GM21447 (cell line): ENCODE results near the gene HMCN2.
"Not testable (repeated sequence)": the region's sequence is repeated elsewhere in the genome, so short reads cannot be mapped to it uniquely, and the experiment has no call there.

Experiments used
- ATAC-seq: cut with Tn5 transposase; IDR thresholded peaks from one replicate; pipeline ENCODE4 v1.9.1; 2021; ENCODE audit not compliant: unreplicated experiment

The HMCN2 gene

GRCh38 chr9:130426883-130427282, 161.3 kb downstream of the HMCN2 start:
- no peak for ATAC-seq

- no peak for ATAC-seq
Measured at GRCh38 chr9:130427326-130427725, 161.8 kb downstream of the HMCN2 start.

- ATAC-seq: no peak
Measured at GRCh38 chr9:130428086-130428665, 162.6 kb downstream of the HMCN2 start.

- no peak for ATAC-seq
Measured at GRCh38 chr9:130429381-130429780, 163.8 kb downstream of the HMCN2 start.

GRCh38 chr9:130429831-130430230, 164.3 kb downstream of the HMCN2 start:
- no peak for ATAC-seq

DNA sequence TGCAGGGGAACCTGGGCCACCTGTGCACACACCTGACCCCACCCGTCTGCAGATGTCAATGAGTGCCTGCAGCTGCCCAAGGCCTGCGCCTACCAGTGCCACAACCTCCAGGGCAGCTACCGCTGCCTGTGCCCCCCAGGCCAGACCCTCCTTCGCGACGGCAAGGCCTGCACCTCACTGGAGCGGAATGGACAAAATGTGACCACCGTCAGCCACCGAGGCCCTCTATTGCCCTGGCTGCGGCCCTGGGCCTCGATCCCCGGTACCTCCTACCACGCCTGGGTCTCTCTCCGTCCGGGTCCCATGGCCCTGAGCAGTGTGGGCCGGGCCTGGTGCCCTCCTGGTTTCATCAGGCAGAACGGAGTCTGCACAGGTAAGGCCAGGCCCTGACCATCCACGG, 164.7 kb downstream of the HMCN2 start:
- no peak for ATAC-seq

DNA sequence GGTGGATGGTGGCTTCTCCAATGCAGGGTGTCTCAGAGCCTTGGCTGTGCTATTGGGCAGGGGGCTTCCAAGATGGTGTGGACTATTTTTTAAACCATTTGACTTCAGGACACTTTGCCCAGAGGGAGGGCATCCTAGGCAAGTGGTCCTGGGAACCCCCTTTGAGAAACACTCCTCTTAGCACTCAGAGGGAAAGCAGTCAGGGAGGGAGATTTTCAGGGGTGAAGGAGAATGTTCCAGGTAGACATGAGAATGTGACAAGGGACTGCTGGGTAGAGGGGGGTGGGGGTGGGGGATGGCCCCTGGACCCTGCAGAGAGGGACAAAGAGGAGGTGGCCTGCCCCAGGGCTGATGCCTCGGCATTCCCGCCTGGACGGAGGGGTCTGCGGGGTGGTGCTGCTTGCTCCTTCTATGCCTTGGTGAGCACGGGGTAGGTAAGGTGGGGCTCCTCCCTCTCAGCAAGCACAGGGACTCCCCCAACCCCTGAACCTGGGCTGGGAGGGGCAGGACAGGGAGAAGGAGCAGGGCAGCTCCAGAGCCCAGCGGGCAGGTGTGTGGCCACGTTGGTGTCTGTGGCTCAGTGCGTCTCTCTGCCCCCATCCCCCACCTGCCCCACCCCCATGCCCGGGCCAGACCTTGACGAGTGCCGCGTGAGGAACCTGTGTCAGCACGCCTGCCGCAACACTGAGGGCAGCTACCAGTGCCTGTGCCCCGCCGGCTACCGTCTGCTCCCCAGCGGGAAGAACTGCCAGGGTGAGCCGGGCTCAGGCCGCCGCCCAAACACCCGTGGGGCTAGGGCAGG, 165.4 kb downstream of the HMCN2 start:
- ATAC-seq: no peak

DNA sequence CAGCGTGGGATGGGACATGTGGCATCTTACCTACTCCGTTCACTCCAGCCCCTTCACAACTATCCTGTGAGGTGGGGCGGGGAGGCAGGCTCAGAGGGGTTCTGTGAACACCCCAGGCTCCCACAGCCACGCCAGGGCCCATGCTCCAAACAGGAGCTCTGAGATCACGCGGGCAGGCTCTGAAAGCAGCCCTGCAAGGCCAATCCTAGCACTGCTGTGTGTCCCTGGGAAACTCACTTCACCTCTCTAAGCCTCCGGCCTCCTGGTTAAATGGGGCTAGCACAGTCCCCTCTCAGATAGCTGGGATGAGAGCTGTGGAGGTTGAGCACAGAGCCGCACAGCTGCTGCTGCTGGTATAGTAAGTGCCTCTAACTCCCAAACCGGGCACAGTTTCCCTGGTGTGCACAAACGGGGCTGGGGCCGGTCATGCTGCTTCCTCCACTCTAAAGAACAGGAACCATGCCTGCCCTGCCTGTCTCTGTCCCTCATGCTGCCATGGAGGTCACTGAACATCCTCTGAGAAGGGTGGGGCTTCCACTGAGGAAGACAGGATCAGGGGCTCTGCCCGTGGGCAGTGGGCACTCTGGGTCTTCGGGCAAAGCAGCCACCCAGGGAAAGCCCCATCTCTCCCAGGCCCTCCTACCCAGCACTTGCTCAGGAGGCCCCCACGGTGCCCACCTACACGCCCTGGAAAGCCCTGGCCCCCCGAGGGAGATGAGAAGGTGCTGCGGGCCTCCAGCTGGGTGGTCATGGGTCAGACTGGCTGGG, 166.2 kb downstream of the HMCN2 start:
- no peak for ATAC-seq

DNA sequence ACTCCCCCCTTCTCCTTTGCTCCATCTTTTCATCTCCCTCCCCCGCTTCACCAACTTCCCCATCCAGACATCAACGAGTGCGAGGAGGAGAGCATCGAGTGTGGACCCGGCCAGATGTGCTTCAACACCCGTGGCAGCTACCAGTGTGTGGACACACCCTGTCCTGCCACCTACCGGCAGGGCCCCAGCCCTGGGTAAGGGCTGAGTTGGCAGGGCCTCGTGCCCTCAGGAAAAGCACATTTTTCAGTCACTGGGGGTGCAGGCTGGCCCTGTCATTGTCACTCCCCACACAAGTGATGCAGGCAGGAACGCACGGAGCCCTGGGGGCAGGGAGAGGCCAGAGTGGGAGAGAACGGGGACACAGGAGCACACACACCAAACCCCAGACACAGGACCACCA, 166.8 kb downstream of the HMCN2 start:
- no peak for ATAC-seq

GRCh38 chr9:130432796-130433167, 167.2 kb downstream of the HMCN2 start:
- no peak for ATAC-seq

- ATAC-seq: no peak
Measured at GRCh38 chr9:130433168-130433946, 167.8 kb downstream of the HMCN2 start.

DNA sequence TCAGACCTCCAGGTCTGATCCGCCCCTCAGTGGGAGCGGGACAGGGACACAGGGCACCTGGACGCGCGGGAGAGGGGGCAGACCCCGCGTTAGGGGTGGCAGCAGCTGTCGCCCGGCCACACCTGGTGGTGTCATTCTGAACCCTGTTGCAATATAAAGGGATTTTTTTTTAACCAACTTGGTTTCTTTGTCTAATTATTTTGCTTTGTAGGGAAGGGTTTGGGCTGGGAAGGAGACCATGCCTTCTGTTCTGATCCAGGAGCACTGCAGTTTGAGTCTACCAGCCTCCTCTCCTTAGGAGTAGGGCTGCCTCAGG, 168.3 kb downstream of the HMCN2 start:
- no peak for ATAC-seq

DNA sequence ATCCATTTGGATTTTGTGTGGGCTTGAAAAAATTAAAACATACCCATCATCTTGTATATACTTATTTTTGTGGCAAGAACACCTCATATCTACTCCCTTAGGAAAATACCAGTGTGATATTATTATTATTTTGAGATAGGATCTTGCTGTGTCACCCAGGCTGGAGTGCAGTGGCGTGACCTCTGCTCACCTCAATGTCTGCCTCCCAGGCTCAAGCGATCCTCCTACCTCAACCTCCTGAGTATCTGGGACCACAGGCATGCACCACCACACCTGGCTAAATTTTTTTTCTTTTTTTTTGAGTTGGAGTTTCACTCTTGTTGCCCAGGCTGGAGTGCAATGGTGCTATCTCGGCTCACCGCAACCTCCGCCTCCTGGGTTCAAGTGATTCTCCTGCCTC, 169.1 kb downstream of the HMCN2 start:
- not testable (repeated sequence) for ATAC-seq

- no peak for ATAC-seq
Measured at GRCh38 chr9:130437011-130437789, 171.6 kb downstream of the HMCN2 start.

- no peak for ATAC-seq
Measured at GRCh38 chr9:130438382-130438981, 172.9 kb downstream of the HMCN2 start.

DNA sequence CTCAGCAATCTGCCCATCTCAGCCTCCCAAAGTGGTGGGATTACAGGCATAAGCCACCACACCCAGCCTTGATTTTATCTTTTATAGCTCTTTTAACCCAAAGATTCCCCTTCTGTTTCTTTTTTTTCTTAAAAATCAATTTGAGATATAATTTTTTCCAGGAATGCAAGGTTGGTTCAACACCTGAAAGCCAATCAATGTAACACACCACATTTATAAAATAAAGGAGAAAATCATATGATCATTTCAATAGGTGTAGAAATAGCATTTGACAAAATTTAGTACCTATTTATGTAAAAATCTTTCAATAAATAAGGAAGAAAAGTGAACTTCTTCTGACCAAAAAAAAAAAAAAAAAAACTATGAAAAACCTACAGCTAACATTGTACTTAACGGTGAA, 175.5 kb downstream of the HMCN2 start:
- no peak for ATAC-seq

DNA sequence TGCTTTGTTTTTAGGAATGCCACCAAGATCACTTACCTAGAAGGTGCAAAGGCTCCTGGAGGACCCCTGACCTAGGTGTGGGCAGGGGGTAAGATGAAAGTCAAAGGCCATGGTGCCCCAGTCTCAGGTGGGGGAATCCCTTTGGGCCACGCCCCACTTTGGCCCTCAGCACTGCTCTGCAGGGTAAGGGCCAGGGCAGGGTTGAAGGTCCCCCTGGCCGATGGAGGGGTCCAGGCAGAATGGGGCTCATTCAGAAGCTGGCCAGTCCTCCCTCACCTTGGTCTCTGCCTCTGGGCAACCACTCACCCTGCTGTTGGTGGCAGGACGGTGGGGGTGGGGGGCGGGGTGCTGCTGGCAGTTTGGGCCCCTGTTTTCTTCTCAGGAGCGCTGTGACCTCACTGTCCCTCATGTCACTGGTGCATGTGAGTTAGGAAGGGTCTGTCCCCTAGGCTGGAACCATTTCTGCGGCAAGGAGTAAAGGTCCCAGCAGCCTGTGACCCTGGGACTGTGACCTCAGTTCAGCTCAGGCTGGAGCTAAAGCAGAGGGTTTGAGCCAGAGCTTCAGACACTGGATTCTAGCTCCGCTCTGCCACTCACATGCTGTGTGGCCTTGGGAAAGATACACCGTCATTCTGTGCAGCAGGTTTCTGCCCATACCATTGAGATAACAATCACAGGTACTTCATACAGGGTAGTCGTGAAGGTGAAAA, 177.3 kb downstream of the HMCN2 start:
- ATAC-seq: no peak

DNA sequence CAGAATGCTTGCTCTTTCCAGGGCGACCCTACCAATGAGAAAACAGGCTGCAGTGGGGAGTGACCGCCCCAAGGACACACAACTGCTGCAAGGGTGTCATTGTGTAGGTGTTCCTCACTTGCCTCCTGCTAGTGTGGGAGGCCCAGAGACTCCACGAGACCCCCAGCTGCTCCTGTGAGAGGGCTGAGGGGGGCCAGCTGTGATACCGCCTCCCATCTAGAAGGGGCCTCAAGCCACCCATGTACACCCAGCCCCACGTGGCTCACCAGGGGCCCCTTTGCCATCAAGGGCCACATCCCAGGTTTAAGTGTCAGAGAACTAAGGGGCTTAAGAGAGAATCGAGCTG, 177.9 kb downstream of the HMCN2 start:
- ATAC-seq: no peak

DNA sequence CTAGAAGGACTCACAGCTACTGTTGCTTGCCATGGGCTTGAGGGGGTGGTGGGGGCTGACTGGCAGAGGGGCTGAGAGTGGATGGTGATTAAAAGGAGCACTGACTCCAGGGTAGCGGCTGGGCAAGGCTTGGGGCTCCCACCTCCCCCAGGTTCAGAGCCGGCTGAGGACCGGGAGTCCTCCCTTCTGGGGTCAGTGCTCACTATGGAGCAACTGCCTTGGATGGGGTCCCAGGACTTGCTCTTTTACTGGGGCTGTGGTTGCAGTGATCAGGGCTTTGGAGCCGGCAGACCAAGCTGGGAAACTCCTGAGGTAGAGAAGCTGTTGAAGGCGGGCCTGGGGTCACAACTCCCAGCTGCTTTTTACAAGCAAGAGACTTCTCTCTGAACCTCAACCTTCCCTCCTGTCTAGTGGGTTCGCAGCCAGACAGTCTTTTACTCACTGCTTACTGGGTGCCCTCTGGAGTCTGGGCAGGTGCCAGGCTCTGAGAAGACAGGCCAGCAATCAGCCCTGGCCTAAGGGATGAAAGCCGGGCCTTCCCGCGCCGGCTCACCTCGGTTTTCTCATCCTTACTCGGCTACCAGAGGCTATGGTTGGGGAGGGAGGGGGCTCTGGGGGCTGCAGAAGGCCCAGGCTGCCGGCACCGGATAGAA, 178.4 kb downstream of the HMCN2 start:
- no peak for ATAC-seq
